IMR-90 (cell line): ENCODE results near the gene IL16.

Source experiments
- CTCF ChIP-seq: conservative IDR thresholded peaks from 2 replicates; pipeline ENCODE4 v1.5.1; 2012; ENCODE audit warnings: mild to moderate bottlenecking, low read depth, low read length, improper control_type of control experiment
- FOS ChIP-seq: fragments of 150-350 bp; IDR thresholded peaks from 2 replicates; pipeline ENCODE4 v1.6.1; 2016; ENCODE audit warnings: low read depth, low read length
- MAZ ChIP-seq: IDR thresholded peaks from 2 replicates; pipeline ENCODE4 v1.6.1; 2012; ENCODE audit warnings: low read depth, mild to moderate bottlenecking, low read length, improper control_type of control experiment, moderate library complexity, borderline replicate concordance
- POLR2A ChIP-seq: IDR thresholded peaks from 2 replicates; pipeline ENCODE4 v1.6.1; 2012; ENCODE audit warnings: mild to moderate bottlenecking, low read depth, low read length
- RFX5 ChIP-seq: IDR thresholded peaks from 2 replicates; pipeline ENCODE4 v1.8.0; 2012; ENCODE audit warnings: low read depth, mild to moderate bottlenecking, low read length, moderate library complexity
- SMC3 ChIP-seq: fragments of 150-350 bp; IDR thresholded peaks from 2 replicates; pipeline ENCODE4 v1.6.1; 2016; ENCODE audit warnings: low read depth, mild to moderate bottlenecking, antibody characterized with exemption, low read length, moderate library complexity
- TF ChIP-seq, protein P1 (sequence below): fragments of 150-350 bp; IDR thresholded peaks from 2 replicates; pipeline ENCODE4 v1.6.1; 2016; ENCODE audit warnings: low read depth, mild to moderate bottlenecking, low read length, moderate library complexity, borderline replicate concordance

- TF ChIP-seq CTCF (no peak), POLR2A (no peak), FOS (no peak), MAZ (no peak), SMC3 (no peak), RFX5 (no peak)
- TF ChIP-seq, protein P1, sequence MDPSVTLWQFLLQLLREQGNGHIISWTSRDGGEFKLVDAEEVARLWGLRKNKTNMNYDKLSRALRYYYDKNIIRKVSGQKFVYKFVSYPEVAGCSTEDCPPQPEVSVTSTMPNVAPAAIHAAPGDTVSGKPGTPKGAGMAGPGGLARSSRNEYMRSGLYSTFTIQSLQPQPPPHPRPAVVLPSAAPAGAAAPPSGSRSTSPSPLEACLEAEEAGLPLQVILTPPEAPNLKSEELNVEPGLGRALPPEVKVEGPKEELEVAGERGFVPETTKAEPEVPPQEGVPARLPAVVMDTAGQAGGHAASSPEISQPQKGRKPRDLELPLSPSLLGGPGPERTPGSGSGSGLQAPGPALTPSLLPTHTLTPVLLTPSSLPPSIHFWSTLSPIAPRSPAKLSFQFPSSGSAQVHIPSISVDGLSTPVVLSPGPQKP, result no peak
Measured at GRCh38 chr15:81168131-81168526, 28.6 kb upstream of the IL16 start.
